ENCODE measurements around the gene PARD3B. TPM values are rescaled to one million over a fixed set of nuclear protein-coding genes. Genes with fewer than 3 reads are reported as not detected.

Gene PARD3B
- total and polyA plus RNA-seq, 2 donors (not counting 1 experiment from before 2014, with no cell fraction given) = 7.4 to 20.6 TPM

GRCh38 chr2:205629091-205629776 lies 1084.0 kb downstream of the PARD3B start:
- no peak for DNase-seq (ENCODE audit: low read depth in 2 of 2)
- H3K9me3 ChIP-seq (ENCODE audit: control insufficient read depth, insufficient read depth, low read depth, low read length) = no peaks in the 10 kb centered on the region
- no peak overlapping the region for H3K9ac ChIP-seq (ENCODE audit: insufficient read depth, low read length)
- no peaks in the 10 kb centered on the region for H3K4me1 ChIP-seq (ENCODE audit: control insufficient read depth, extremely low read depth, insufficient read depth, low read length)
- no peak overlapping the region for H3K4me3 ChIP-seq (replicated peaks in 1 of 4; ENCODE audit: control extremely low read depth in 1 of 4, insufficient read depth in 1 of 4, low read depth in 3 of 4, low read length in 4 of 4)
- no peak overlapping the region for H3K27ac ChIP-seq (ENCODE audit: insufficient read depth, low read length)
- no peak overlapping the region for H3K4me2 ChIP-seq (ENCODE audit: extremely low read depth, insufficient read depth, low read length)
- no peaks in the 10 kb centered on the region for H3K36me3 ChIP-seq (ENCODE audit: control insufficient read depth, insufficient read depth, low read length)
- H3K79me2 ChIP-seq (ENCODE audit: control insufficient read depth, insufficient read depth, low read length) = no peaks in the 10 kb centered on the region
- no peak for TF ChIP-seq EZH2 (IDR thresholded peaks at IDR 0.05; ENCODE audit: low read length, missing control alignments)
- TF ChIP-seq, protein P1, sequence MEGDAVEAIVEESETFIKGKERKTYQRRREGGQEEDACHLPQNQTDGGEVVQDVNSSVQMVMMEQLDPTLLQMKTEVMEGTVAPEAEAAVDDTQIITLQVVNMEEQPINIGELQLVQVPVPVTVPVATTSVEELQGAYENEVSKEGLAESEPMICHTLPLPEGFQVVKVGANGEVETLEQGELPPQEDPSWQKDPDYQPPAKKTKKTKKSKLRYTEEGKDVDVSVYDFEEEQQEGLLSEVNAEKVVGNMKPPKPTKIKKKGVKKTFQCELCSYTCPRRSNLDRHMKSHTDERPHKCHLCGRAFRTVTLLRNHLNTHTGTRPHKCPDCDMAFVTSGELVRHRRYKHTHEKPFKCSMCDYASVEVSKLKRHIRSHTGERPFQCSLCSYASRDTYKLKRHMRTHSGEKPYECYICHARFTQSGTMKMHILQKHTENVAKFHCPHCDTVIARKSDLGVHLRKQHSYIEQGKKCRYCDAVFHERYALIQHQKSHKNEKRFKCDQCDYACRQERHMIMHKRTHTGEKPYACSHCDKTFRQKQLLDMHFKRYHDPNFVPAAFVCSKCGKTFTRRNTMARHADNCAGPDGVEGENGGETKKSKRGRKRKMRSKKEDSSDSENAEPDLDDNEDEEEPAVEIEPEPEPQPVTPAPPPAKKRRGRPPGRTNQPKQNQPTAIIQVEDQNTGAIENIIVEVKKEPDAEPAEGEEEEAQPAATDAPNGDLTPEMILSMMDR (conservative IDR thresholded peaks at IDR 0.05 in 1 of 2, IDR thresholded peaks at IDR 0.05 in 1 of 2; ENCODE audit: low read depth in 1 of 2, low read length in 2 of 2) = no peak
- H3K27me3 ChIP-seq (ENCODE audit: control insufficient read depth, insufficient read depth, low read length) = no peaks in the 10 kb centered on the region
- H4K20me1 ChIP-seq (ENCODE audit: control insufficient read depth, extremely low read depth, insufficient read depth, low read length) = no peaks in the 10 kb centered on the region
- no peak overlapping the region for H2AFZ ChIP-seq (ENCODE audit: low read length)

GRCh38 chr2:205633994-205634393 lies 1088.7 kb downstream of the PARD3B start:
- Histone ChIP-seq H3K4me2 (ENCODE audit: extremely low read depth, insufficient read depth, low read length) (no peak overlapping the region), H3K36me3 (ENCODE audit: control insufficient read depth, insufficient read depth, low read length) (no peaks in the 10 kb centered on the region), H3K27ac (ENCODE audit: insufficient read depth, low read length) (no peak overlapping the region), H3K4me3 (replicated peaks in 1 of 4; ENCODE audit: control extremely low read depth in 1 of 4, insufficient read depth in 1 of 4, low read depth in 3 of 4, low read length in 4 of 4) (no peak overlapping the region), H3K79me2 (ENCODE audit: control insufficient read depth, insufficient read depth, low read length) (no peaks in the 10 kb centered on the region), H2AFZ (ENCODE audit: low read length) (no peak overlapping the region), H3K27me3 (ENCODE audit: control insufficient read depth, insufficient read depth, low read length) (no peaks in the 10 kb centered on the region), H3K9ac (ENCODE audit: insufficient read depth, low read length) (no peak overlapping the region), H4K20me1 (ENCODE audit: control insufficient read depth, extremely low read depth, insufficient read depth, low read length) (no peaks in the 10 kb centered on the region), H3K4me1 (ENCODE audit: control insufficient read depth, extremely low read depth, insufficient read depth, low read length) (no peaks in the 10 kb centered on the region), H3K9me3 (ENCODE audit: control insufficient read depth, insufficient read depth, low read depth, low read length) (no peaks in the 10 kb centered on the region)
- TF ChIP-seq, protein P1 (conservative IDR thresholded peaks at IDR 0.05 in 1 of 2, IDR thresholded peaks at IDR 0.05 in 1 of 2; ENCODE audit: low read depth in 1 of 2, low read length in 2 of 2) = no peak
- TF ChIP-seq EZH2 (IDR thresholded peaks at IDR 0.05; ENCODE audit: low read length, missing control alignments) = no peak
- peak in 1 of 2 donors; percentile 42 for DNase-seq (ENCODE audit: low read depth in 2 of 2)

GRCh38 chr2:205636549-205637319 lies 1091.5 kb downstream of the PARD3B start:
- Histone ChIP-seq H3K4me2 (ENCODE audit: extremely low read depth, insufficient read depth, low read length) (no peak overlapping the region), H3K9ac (ENCODE audit: insufficient read depth, low read length) (no peak overlapping the region)

More at GRCh38 chr2:205636549-205637319, 1091.5 kb downstream of the PARD3B start:
- Histone ChIP-seq H3K27me3 (ENCODE audit: control insufficient read depth, insufficient read depth, low read length) (no peaks in the 10 kb centered on the region), H3K79me2 (ENCODE audit: control insufficient read depth, insufficient read depth, low read length) (no peaks in the 10 kb centered on the region), H3K36me3 (ENCODE audit: control insufficient read depth, insufficient read depth, low read length) (no peaks in the 10 kb centered on the region), H4K20me1 (ENCODE audit: control insufficient read depth, extremely low read depth, insufficient read depth, low read length) (no peaks in the 10 kb centered on the region), H3K4me3 (replicated peaks in 1 of 4; ENCODE audit: control extremely low read depth in 1 of 4, insufficient read depth in 1 of 4, low read depth in 3 of 4, low read length in 4 of 4) (no peak overlapping the region), H3K27ac (ENCODE audit: insufficient read depth, low read length) (no peak overlapping the region), H2AFZ (ENCODE audit: low read length) (no peak overlapping the region), H3K9me3 (ENCODE audit: control insufficient read depth, insufficient read depth, low read depth, low read length) (no peaks in the 10 kb centered on the region), H3K4me1 (ENCODE audit: control insufficient read depth, extremely low read depth, insufficient read depth, low read length) (no peaks in the 10 kb centered on the region)
- DNase-seq (ENCODE audit: low read depth in 2 of 2) = no peak
- TF ChIP-seq EZH2 (IDR thresholded peaks at IDR 0.05; ENCODE audit: low read length, missing control alignments) = no peak
- TF ChIP-seq, protein P1 (conservative IDR thresholded peaks at IDR 0.05 in 1 of 2, IDR thresholded peaks at IDR 0.05 in 1 of 2; ENCODE audit: low read depth in 1 of 2, low read length in 2 of 2) = no peak

Data from fibroblast of lung (primary cell).